GM21825 (cell line): ENCODE measurements around the gene CROCC2.

Experiments
- ATAC-seq: cut with Tn5 transposase; IDR thresholded peaks from one replicate; pipeline ENCODE4 v1.9.1; 2021; ENCODE audit warnings: mild to moderate bottlenecking, moderate library complexity; ENCODE audit not compliant: unreplicated experiment

CROCC2 gene

DNA sequence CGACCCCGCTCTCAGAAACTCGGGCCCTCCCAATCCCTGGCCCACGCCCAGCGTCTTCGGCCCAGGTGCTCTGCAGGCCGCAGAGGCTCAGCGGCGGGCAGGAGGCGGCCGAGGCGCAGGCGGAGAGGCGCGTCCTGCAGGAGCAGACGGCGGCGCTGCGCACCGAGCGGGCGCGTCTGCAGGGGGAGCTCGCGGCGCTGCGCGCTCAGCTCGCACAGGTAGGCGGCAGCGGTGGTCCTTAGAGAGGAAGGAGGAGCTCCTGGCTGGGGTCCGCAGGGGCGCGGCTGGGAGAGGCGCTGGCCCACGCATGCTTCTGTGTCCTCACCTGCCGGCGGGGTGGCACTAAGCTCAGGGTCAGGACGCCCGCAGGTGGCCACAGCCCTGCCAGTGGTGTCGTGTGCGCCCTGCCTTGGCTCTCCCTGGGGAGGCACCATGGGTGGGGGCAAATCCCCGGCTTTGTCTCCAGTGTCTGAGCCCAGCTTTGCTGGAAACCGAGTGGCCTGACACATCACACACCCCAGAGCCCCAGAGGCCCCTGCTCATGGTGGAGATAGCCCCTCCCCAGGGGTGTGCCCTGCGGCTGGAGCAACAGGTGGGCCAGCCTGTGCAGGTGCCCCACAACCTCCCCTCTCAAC lies 77.3 kb downstream of the CROCC2 start:
- ATAC-seq: no peak

DNA sequence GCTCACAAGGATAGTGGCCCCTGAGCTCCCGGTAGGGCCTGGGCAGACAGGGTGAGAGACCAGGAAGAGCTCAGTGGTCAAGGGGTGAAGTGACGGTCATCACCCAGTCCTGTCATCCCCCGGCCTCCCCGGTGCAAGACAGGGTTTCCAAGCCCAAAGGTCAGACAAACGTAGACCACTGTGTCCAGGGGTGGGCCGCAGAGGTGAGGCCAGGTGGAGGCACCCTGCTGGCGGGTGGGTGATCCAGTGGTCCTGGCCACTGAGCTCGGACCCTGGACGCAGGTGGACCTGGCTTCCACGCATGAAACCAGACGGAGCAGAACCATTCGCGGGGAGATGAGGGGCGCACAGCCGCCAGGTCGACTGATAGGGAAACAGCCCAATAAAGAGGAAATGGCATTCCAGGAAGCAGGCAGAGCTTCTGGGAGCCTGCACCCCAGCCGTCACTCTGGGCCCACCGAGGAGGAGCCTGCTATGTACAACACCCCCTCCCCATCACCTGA lies 77.9 kb downstream of the CROCC2 start:
- ATAC-seq: no peak

DNA sequence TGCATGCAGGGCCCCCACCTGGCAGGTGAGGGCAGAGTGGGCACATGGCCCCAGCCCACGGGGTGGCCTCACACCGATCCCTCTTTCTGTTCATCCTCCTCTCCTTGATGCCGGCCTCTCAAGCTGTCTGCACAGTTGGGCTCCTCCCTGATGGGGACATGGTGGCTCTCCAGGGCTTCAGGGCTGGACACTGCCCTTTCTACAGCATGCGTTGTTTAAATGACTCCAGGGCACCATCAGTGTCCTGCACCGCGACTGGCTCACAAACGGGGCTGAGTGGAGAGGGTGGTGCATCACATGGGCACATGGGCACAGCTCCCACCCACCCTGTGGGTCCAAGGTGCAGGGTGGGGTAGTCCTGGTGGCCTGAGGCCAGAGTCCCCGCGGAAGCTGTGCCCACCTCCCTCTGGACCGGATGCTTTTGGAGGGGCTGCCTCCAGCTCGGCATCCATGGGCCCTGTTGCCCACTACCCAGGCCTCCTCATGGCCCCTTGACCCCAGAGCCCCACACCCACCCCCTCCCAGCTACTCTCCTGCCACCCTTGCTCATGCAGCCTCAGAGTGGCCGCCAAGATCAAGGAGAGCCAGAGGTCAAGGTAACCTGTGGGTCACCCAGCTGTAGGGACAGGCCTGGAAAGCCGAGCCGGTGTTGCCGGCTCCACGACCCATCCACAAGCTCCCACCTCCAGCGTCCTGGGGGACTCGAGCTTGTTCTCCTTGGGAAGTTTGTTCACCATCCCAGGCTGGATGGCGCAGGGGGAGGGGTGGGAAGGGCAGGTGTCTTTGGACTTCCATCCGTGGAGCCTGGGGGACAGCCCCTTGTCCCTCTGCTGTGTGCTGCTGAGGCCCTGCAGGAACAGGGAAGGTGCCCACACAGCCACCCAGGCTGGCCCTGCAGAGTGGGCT lies 80.0 kb downstream of the CROCC2 start:
- no peak for ATAC-seq

DNA sequence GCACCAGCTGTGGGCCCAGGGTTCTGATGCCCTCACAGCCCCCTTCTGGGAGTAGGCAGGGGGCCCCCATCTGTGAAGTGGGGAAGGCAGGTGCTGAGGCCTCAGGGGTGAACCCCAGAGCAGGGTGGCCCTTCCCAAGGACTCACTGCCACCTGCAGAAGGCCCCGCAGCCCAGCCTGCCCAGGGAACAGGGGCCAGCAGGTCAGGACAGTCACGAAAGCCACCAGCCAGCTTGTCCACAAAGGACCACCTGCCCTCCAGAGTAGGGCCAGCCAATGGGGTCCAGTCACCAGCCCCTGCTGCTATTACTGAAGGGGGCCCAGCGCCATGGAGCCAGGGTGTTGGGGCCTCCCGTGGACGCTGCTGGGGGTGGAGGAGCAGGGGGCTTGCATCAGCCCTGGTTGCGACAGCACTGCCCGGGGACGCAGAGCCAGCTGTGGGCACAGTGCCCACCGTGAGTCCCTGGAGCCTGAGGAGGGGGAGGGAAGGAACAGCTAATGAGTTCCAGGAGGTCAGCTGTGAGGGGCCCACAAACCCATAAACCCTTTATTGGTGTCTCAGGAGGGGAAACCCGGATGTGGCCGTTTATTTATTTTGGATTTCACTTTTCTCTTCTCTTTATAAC lies 80.8 kb downstream of the CROCC2 start:
- no peak for ATAC-seq

- no peak for ATAC-seq
These were observed 81.5 kb downstream of the CROCC2 start for GRCh38 chr2:240987588-240987987.

- ATAC-seq: no peak
These were observed 82.0 kb downstream of the CROCC2 start for GRCh38 chr2:240988146-240988545.

- ATAC-seq: no peak
These were observed 82.6 kb downstream of the CROCC2 start for GRCh38 chr2:240988571-240989271.

- ATAC-seq: no peak
These were observed 83.5 kb downstream of the CROCC2 start for GRCh38 chr2:240989451-240990265.

DNA sequence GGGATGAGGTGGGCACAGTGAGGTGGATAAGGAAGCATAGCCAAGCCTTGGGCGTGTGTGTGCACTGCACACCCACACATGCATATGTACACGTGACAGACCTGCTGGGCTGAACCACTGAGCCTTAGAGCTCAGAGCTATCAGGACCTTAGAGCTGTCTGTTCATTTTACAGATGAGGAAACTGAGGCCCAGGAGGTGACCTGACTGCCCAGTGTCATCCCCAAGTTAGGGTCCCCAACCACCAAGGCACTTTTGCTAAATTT lies 84.1 kb downstream of the CROCC2 start:
- ATAC-seq: no peak

DNA sequence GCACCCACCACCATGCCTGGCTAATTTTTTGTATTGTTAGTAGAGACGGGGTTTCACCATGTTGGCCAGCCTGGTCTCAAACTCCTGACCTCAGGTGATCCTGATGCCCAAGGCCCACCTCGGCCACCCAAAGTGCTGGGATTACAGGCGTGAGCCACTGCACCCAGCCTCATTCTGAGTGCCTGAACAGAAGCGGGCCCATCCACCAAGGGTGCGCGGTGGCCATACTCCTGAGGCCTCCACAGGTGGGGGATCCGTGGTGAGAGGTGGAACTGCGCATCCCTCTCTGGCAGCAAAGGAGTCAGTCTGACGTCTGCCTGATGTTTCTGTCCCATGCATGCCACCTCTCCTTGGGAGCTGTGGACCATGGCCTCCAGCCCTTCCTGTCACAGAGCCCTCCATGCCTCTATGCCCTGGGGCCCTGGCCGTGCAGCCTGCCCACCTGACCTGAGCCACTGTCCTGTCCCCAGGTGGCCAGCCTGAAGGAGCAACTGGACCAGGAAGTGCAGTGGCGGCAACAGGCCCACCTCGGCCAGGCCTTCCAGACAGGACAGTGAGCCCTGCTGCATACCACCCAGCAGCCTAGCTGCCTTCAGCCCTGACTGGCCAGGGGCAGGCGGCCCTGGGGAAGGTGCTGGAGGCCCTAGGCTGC lies 84.7 kb downstream of the CROCC2 start:
- ATAC-seq: no peak

- ATAC-seq: no peak
These were observed 85.5 kb downstream of the CROCC2 start for GRCh38 chr2:240991378-240992263.

GRCh38 chr2:240992572-240993291 lies 86.6 kb downstream of the CROCC2 start:
- ATAC-seq: no peak

GRCh38 chr2:240993446-240994170 lies 87.5 kb downstream of the CROCC2 start:
- no peak for ATAC-seq

GRCh38 chr2:240994171-240994896 lies 88.2 kb downstream of the CROCC2 start:
- no peak for ATAC-seq

DNA sequence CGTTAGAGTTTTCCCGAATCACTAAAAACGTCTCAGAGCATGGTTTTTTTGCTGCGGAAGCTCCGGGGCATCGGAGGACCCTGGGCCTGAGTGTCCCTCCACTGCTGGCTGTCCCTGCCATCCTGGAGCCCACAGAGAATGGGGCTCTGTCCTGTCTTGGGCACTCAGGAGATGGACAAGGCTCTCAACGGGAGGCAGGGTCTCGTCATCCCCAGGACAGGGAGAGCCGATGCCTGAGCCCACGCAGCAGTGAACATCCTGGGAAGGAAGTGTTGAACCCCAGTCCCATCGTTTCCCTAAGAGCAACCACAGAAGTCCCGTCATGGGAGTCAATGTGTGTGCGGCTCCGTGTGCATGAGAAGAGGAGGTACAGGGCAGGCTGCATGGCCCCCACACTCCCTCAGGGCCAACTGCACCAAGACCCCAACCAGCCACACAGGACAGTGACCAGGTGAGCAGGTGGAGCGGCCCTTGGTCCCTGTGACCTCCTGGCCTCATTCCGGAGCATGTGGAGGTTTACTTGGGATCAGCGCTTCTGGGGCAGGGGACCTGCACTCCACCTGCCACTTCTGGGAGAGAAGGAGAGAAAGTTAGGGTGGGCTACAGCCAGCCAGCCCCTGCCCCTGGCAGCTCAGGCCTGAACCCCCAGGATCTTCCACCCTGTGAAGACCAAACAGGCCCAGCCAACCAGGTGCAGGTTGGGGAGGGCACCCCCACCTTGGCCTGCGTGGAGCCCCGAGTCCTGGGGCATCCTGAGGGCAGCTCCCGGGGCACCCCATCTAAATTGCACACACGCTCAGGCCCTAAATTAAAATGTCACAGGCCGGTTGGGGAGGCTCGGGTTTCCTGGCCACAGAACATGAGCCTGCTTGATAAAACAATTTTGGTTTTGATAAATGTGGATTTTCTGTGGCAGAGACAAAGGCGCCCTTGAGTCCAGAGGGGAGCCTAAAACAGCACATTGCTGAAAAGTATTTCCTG lies 89.2 kb downstream of the CROCC2 start:
- no peak for ATAC-seq
